Neural cell (in vitro differentiated cells): ENCODE results near the gene CRIM1. TPM values are rescaled to one million over a fixed set of nuclear protein-coding genes. Genes with fewer than 3 reads are reported as not detected.

Experiments used
- H2AFZ ChIP-seq: fragments of 200-600, 300-800 bp; sonication (generic), shearing (Covaris generic); 2 replicates; pipeline ENCODE4 v1.6.0; 2014; ENCODE audit warnings: low read depth, mild to moderate bottlenecking, antibody characterized with exemption, low read length, moderate library complexity
- H3F3A ChIP-seq: fragments of 200-600 bp; shearing (Covaris generic); 2 replicates; pipeline ENCODE4 v1.6.1; 2016; ENCODE audit warnings: mild to moderate bottlenecking, moderate library complexity, mixed read lengths, antibody characterized with exemption, low read length; ENCODE audit not compliant: insufficient read depth, poor library complexity, severe bottlenecking
- H3K27ac ChIP-seq: fragments of 200-600, 300-800 bp; sonication (generic), shearing (Covaris generic); 2 replicates; pipeline ENCODE4 v1.5.1; 2014; ENCODE audit warnings: mild to moderate bottlenecking, low read length, moderate library complexity
- H3K27me3 ChIP-seq: fragments of 300-800, 200-600 bp; sonication (generic), shearing (Covaris generic); 2 replicates; pipeline ENCODE4 v1.6.0; 2014; ENCODE audit warnings: mild to moderate bottlenecking, low read depth, low read length, moderate library complexity; ENCODE audit not compliant: insufficient read depth
- H3K36me3 ChIP-seq: fragments of 300-800, 200-600 bp; sonication (generic), shearing (Covaris generic); 2 replicates; pipeline ENCODE4 v1.5.1; 2014; ENCODE audit warnings: mild to moderate bottlenecking, antibody characterized with exemption, low read length, moderate library complexity; ENCODE audit not compliant: insufficient read depth
- H3K4me2 ChIP-seq: fragments of 300-800, 200-600 bp; sonication (generic), shearing (Covaris generic); 2 replicates; pipeline ENCODE4 v1.6.0; 2014; ENCODE audit warnings: mild to moderate bottlenecking, low read length
- H3K4me3 ChIP-seq: fragments of 300-800, 200-600 bp; sonication (generic), shearing (Covaris generic); 2 replicates; pipeline ENCODE4 v1.5.1; 2014; ENCODE audit warnings: mild to moderate bottlenecking, low read length, moderate library complexity
- H3K79me2 ChIP-seq: fragments of 200-600 bp; shearing (Covaris generic); replicated peaks from 2 replicates; pipeline ENCODE4 v1.6.0; 2014; ENCODE audit warnings: mild to moderate bottlenecking, low read length, moderate library complexity; ENCODE audit not compliant: insufficient read depth
- H3K9ac ChIP-seq: fragments of 300-800, 200-600 bp; sonication (generic), shearing (Covaris generic); 2 replicates; pipeline ENCODE4 v1.6.1; 2016; ENCODE audit warnings: mild to moderate bottlenecking, low read length, mixed read lengths
- H3K9me2 ChIP-seq: fragments of 200-600 bp; shearing (Covaris generic); 2 replicates; pipeline ENCODE4 v1.6.1; 2016; ENCODE audit warnings: mild to moderate bottlenecking, low read length, mixed read lengths; ENCODE audit not compliant: insufficient read depth
- H3K9me3 ChIP-seq: fragments of 200-600, 300-800 bp; sonication (generic), shearing (Covaris generic); 2 replicates; pipeline ENCODE4 v1.6.1; 2016; ENCODE audit warnings: mild to moderate bottlenecking, mixed run types, low read length, moderate library complexity, mixed read lengths
- H4K20me1 ChIP-seq: fragments of 200-600 bp; shearing (Covaris generic); 2 replicates; pipeline ENCODE4 v1.6.1; 2016; ENCODE audit warnings: mild to moderate bottlenecking, mixed run types; ENCODE audit not compliant: insufficient read depth
- CTCF ChIP-seq: fragments of 450-650 bp; IDR thresholded peaks from 2 replicates; pipeline ENCODE4 v1.5.1; 2014; ENCODE audit warnings: antibody characterized with exemption, mild to moderate bottlenecking, moderate library complexity; ENCODE audit not compliant: poor library complexity, severe bottlenecking
- EP300 ChIP-seq: fragments of 450-650 bp; conservative IDR thresholded peaks from 2 replicates; pipeline ENCODE4 v1.6.1; 2014; ENCODE audit warnings: antibody characterized with exemption, mild to moderate bottlenecking, moderate library complexity; ENCODE audit not compliant: poor library complexity, severe bottlenecking
- EZH2 ChIP-seq: fragments of 200-600, 300-800 bp; shearing (Covaris generic), sonication (generic); IDR thresholded peaks from 2 replicates; pipeline ENCODE4 v1.6.1; 2014; ENCODE audit warnings: antibody characterized with exemption, low read length, borderline replicate concordance, mild to moderate bottlenecking; ENCODE audit not compliant: insufficient read depth, poor library complexity, severe bottlenecking
- MXI1 ChIP-seq: fragments of 450-650 bp; conservative IDR thresholded peaks from 2 replicates; pipeline ENCODE4 v1.6.1; 2014; ENCODE audit warnings: antibody characterized with exemption, mild to moderate bottlenecking; ENCODE audit not compliant: poor library complexity, severe bottlenecking
- POLR2AphosphoS5 ChIP-seq: IDR thresholded peaks from 2 replicates; pipeline ENCODE4 v1.6.1; 2012
- RAD21 ChIP-seq: fragments of 450-650 bp; conservative IDR thresholded peaks from 2 replicates; pipeline ENCODE4 v1.6.1; 2014; ENCODE audit warnings: antibody characterized with exemption, mild to moderate bottlenecking, moderate library complexity
- REST ChIP-seq: IDR thresholded peaks from 2 replicates; pipeline ENCODE4 v1.6.1; 2012; ENCODE audit warnings: borderline replicate concordance
- SMC3 ChIP-seq: fragments of 450-650 bp; conservative IDR thresholded peaks from 2 replicates; pipeline ENCODE4 v1.6.1; 2014; ENCODE audit warnings: antibody characterized with exemption, mild to moderate bottlenecking, moderate library complexity; ENCODE audit not compliant: poor library complexity
- TAF1 ChIP-seq: IDR thresholded peaks from 2 replicates; pipeline ENCODE4 v1.6.1; 2012; ENCODE audit warnings: low read depth
- polyA plus RNA-seq: library from polyadenylated mRNA; depleted of rRNA; stranded (reverse); fragments of >200 nt; gene quantifications from 2 replicates; pipeline ENCODE4 v1.2.3, GENCODE V29; 2014

CRIM1 gene
- polyA plus RNA-seq, 1 donor from 2014 or later: 6.7 TPM

- no peaks in the 10 kb centered on the region for H3K36me3 ChIP-seq
- H3K27ac ChIP-seq: no peak overlapping the region
- TF ChIP-seq POLR2AphosphoS5: no peak
- no peak for TF ChIP-seq EP300
- TF ChIP-seq MXI1: no peak
- no peak for TF ChIP-seq TAF1
- TF ChIP-seq SMC3: no peak
- TF ChIP-seq RAD21: no peak
- TF ChIP-seq REST: no peak
- no peak for TF ChIP-seq CTCF
- no peak for TF ChIP-seq EZH2
- H3K27me3 ChIP-seq: no peaks in the 10 kb centered on the region
- H4K20me1 ChIP-seq: no peaks in the 10 kb centered on the region
- H3K79me2 ChIP-seq: peaks cover 11% of the 10 kb centered on the region
- H3K9ac ChIP-seq: no peak overlapping the region
- peaks cover 10% of the 10 kb centered on the region for H3F3A ChIP-seq
- H3K4me3 ChIP-seq: no peak overlapping the region
- no peaks in the 10 kb centered on the region for H3K9me3 ChIP-seq
- no peak overlapping the region for H3K4me2 ChIP-seq
- H3K9me2 ChIP-seq: no peaks in the 10 kb centered on the region
- H2AFZ ChIP-seq: no peak overlapping the region
Observed at GRCh38 chr2:36360834-36361233, 5.3 kb downstream of the CRIM1 start.

GRCh38 chr2:36361396-36361795 is 5.8 kb downstream of the CRIM1 start:
- Histone ChIP-seq H3K36me3 (no peaks in the 10 kb centered on the region), H3K4me3 (no peak overlapping the region), H3K79me2 (peaks cover 11% of the 10 kb centered on the region), H3K9ac (no peak overlapping the region), H3F3A (peaks cover 10% of the 10 kb centered on the region), H3K27ac (no peak overlapping the region), H3K4me2 (no peak overlapping the region), H3K9me3 (no peaks in the 10 kb centered on the region), H2AFZ (no peak overlapping the region), H3K27me3 (no peaks in the 10 kb centered on the region), H3K9me2 (no peaks in the 10 kb centered on the region), H4K20me1 (no peaks in the 10 kb centered on the region)
- TF ChIP-seq MXI1 (no peak), EZH2 (no peak), RAD21 (no peak), SMC3 (no peak), POLR2AphosphoS5 (no peak), CTCF (no peak), REST (no peak)
